B cell (primary cell): ENCODE data around the gene JPH2. TPM values are rescaled to one million over a fixed set of nuclear protein-coding genes. Genes with fewer than 3 reads are reported as not detected.

Experiments used
- ATAC-seq: fragments of 200-7000 bp; cut with Tn5 transposase; one replicate; pipeline ENCODE4 v1.10.0; 2021; ENCODE audit warnings: low read depth, mild to moderate bottlenecking, moderate number of reproducible peaks, moderate library complexity
- CTCF ChIA-PET: fragments of 350-600 bp; sonication (Branson Sonifier 250); formaldehyde crosslinking; loops from one replicate; lab custom pipeline; 2021; ENCODE audit warnings: antibody characterized with exemption, inconsistent platforms; lab: Charles Lee
- POLR2A ChIA-PET: fragments of 350-600 bp; sonication (Branson Sonifier 250); formaldehyde crosslinking; loops from one replicate; lab custom pipeline; 2021; ENCODE audit warnings: antibody characterized with exemption; lab: Charles Lee
- DNase-seq: peaks from one replicate; pipeline ENCODE4 v3.0.0; 2013
- H2AFZ ChIP-seq: 2 replicates; pipeline ENCODE4 v1.6.1; 2012; ENCODE audit warnings: mild to moderate bottlenecking, low read depth, low read length; ENCODE audit not compliant: insufficient read depth, poor library complexity, severe bottlenecking
- H3K27ac ChIP-seq, 2 donors: 1 replicate in 1 of 2; 2 replicates in 1 of 2; pipeline ENCODE4 v1.5.1; 2012 to 2013; ENCODE audit warnings: low read length in 2 of 2, mild to moderate bottlenecking in 2 of 2, moderate library complexity in 1 of 2
- H3K27me3 ChIP-seq, 4 experiments: fragments of 200-600 bp in 1 of 4; sonication (generic) in 1 of 4; replicated peaks in 1 of 4; 1 replicate in 2 of 4; 2 replicates in 2 of 4; pipeline versions ENCODE4 v1.6.1 to v1.7.0; 2013 to 2016; ENCODE audit warnings: low read length in 3 of 4, mild to moderate bottlenecking in 2 of 4, mixed read lengths in 1 of 4, moderate library complexity in 1 of 4; ENCODE audit not compliant: insufficient read depth in 4 of 4, control insufficient read depth in 3 of 4; ENCODE audit errors: control extremely low read depth in 1 of 4
- H3K36me3 ChIP-seq, 2 experiments: replicated peaks in 1 of 2; 1 replicate in 1 of 2; 2 replicates in 1 of 2; pipeline versions ENCODE4 v1.6.1 to v1.7.1; 2013; ENCODE audit warnings: low read length in 1 of 2; ENCODE audit not compliant: insufficient read depth in 2 of 2, control insufficient read depth in 1 of 2; ENCODE audit errors: control extremely low read depth in 1 of 2, extremely low read depth in 1 of 2
- H3K4me1 ChIP-seq, 2 donors: fragments of 200-600 bp in 1 of 2; sonication (generic) in 1 of 2; 1 replicate in 1 of 2; 2 replicates in 1 of 2; pipeline versions ENCODE4 v1.5.1 to v1.6.1; 2013 to 2017; ENCODE audit warnings: low read length in 2 of 2; ENCODE audit not compliant: control insufficient read depth in 2 of 2, insufficient read depth in 2 of 2
- H3K4me2 ChIP-seq: replicated peaks from 2 replicates; pipeline ENCODE3; 2012; ENCODE audit warnings: mild to moderate bottlenecking, low read depth, low read length; ENCODE audit not compliant: poor library complexity, severe bottlenecking
- H3K4me3 ChIP-seq, 5 experiments: fragments of 200-600 bp in 1 of 5; sonication (generic) in 1 of 5; 1 replicate in 3 of 5; 2 replicates in 2 of 5; pipeline versions ENCODE4 v1.5.1 to v1.7.0; 2011 to 2016; ENCODE audit warnings: low read length in 4 of 5, mild to moderate bottlenecking in 4 of 5, low read depth in 2 of 5, control low read depth in 1 of 5, moderate library complexity in 1 of 5; ENCODE audit not compliant: insufficient read depth in 1 of 5; ENCODE audit errors: control extremely low read depth in 1 of 5, extremely low read depth in 1 of 5
- H3K79me2 ChIP-seq: fragments of 200-600 bp; sonication (generic); one replicate; pipeline ENCODE4 v1.6.0; 2016; ENCODE audit warnings: low read length; ENCODE audit not compliant: control insufficient read depth, insufficient read depth
- H3K9ac ChIP-seq: fragments of 200-600 bp; sonication (generic); 2 replicates; pipeline ENCODE4 v1.6.1; 2017; ENCODE audit warnings: mild to moderate bottlenecking, low read length, moderate library complexity
- H3K9me3 ChIP-seq, 3 donors: one replicate each; pipeline versions ENCODE4 v1.6.1 to v1.7.1; 2013; ENCODE audit warnings: low read length in 2 of 3; ENCODE audit not compliant: control insufficient read depth in 2 of 3, insufficient read depth in 1 of 3; ENCODE audit errors: control extremely low read depth in 1 of 3
- H4K20me1 ChIP-seq: 2 replicates; pipeline ENCODE4 v1.6.0; 2012; ENCODE audit warnings: mild to moderate bottlenecking, low read length; ENCODE audit not compliant: insufficient read depth, control insufficient read depth, poor library complexity, severe bottlenecking
- H3K27ac Mint-ChIP-seq: one replicate; pipeline ENCODE4 v1.8.0; 2021; ENCODE audit warnings: mixed read lengths
- H3K27me3 Mint-ChIP-seq: one replicate; pipeline ENCODE4 v1.8.0; 2021; ENCODE audit warnings: mixed read lengths
- H3K4me1 Mint-ChIP-seq: one replicate; pipeline ENCODE4 v1.8.0; 2021; ENCODE audit warnings: mixed read lengths
- H3K4me3 Mint-ChIP-seq: one replicate; pipeline ENCODE4 v1.8.0; 2021; ENCODE audit warnings: mixed read lengths
- H3K9me3 Mint-ChIP-seq: one replicate; pipeline ENCODE4 v1.8.0; 2022; ENCODE audit warnings: mixed read lengths; ENCODE audit not compliant: insufficient read depth
- EZH2 ChIP-seq: IDR thresholded peaks from 2 replicates; pipeline ENCODE4 v1.6.1; 2012; ENCODE audit warnings: borderline replicate concordance, low read depth, mild to moderate bottlenecking, moderate library complexity, low read length; ENCODE audit not compliant: insufficient read depth, poor library complexity, severe bottlenecking
- WGBS: methylation state at CpG from one replicate; pipeline ENCODE4 v1.1.5; 2013; ENCODE audit warnings: missing lambda C conversion rate; ENCODE audit not compliant: insufficient coverage; 5-methylcytosine and 5-hydroxymethylcytosine counted together
- intact Hi-C: fragments of 100-400 bp; cut with micrococcal nuclease; formaldehyde crosslinking; loops from one replicate; pipeline ENCODE4 v1.10.0; 2022
- polyA plus RNA-seq: library from polyadenylated mRNA; depleted of rRNA; stranded (reverse); fragments of >200 nt; gene quantifications from 2 replicates; pipeline ENCODE4 v1.2.3, GENCODE V29; 2012
- total RNA-seq, 2 donors: library from RNA; stranded (reverse); fragments of 120-200 nt in 1 of 2; gene quantifications; 1 replicate in 1 of 2; 2 replicates in 1 of 2; pipeline versions ENCODE4 v1.2.3 to v1.2.4, GENCODE V29; 2013 to 2022
- TF ChIP-seq, protein P1 (sequence below): fragments of 200-600 bp; IDR thresholded peaks from one replicate; pipeline ENCODE4 v1.8.0; 2022; ENCODE audit warnings: antibody characterized with exemption, mild to moderate bottlenecking

JPH2 gene
- total and polyA plus RNA-seq, 2 donors (not counting 1 experiment from before 2014, with no cell fraction given), result 0.10 TPM; not detected in 1

DNA sequence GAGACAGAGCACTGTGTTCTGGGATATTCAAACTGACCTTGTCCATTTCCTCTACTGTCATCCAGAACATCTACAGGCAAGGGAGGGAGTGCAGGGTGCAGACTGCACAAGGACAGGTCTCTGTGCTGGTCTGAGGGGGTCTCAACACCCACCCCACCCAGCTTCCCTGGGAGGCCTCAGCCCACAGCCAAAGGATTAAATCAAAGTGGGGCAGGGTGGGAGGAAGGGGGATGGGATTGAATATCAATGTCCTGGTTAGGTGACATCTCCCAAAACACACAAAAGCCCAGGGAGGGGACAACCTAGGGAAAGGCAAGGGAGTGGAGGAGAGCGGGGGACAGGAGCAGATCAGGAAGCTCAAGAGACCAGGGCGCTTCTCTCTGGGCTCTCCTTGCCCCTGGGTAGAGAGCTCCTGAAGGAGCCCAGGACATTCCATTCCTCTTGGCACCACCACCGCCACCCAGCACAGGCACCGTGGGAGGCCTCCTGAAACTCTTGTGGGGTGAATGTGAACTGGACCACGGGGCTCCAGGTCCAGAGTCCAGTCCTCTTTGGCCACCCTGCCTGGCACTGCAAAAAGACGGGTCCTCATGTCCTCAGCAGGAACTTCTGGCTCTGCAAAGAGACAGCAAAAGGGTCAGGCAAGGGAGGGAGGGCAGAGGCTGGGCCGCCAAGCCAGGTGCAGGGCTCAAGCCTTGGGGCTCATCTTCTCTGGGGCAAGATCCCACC, 73.9 kb downstream of the JPH2 start:
- DNase-seq (no peak), ATAC-seq (no peak)
- WGBS, result 83% methylated on average over 5 of the region's 7 CpGs
- no peak overlapping the region for H2AFZ ChIP-seq
- no peaks in the 10 kb centered on the region for H4K20me1 ChIP-seq
- H3K27me3 Mint-ChIP-seq, result peaks cover 62% of the 10 kb centered on the region
- H3K27ac ChIP-seq, result no peak overlapping the region
- no peak overlapping the region for H3K4me3 ChIP-seq
- POLR2A ChIA-PET, result no interaction called here
- no peaks in the 10 kb centered on the region for H3K36me3 ChIP-seq
- no peaks in the 10 kb centered on the region for H3K79me2 ChIP-seq
- H3K27ac Mint-ChIP-seq, result no peak overlapping the region
- H3K4me3 Mint-ChIP-seq, result no peak overlapping the region
- no peaks in the 10 kb centered on the region for H3K4me1 ChIP-seq
- CTCF ChIA-PET, result interaction anchor here (1.2 to 1.4 kb wide), 2 partner anchors 75 to 77 kb away, joined by 4 read pairs; no protein-coding TSS in a partner anchor
- TF ChIP-seq EZH2, result no peak
- TF ChIP-seq, protein P1, sequence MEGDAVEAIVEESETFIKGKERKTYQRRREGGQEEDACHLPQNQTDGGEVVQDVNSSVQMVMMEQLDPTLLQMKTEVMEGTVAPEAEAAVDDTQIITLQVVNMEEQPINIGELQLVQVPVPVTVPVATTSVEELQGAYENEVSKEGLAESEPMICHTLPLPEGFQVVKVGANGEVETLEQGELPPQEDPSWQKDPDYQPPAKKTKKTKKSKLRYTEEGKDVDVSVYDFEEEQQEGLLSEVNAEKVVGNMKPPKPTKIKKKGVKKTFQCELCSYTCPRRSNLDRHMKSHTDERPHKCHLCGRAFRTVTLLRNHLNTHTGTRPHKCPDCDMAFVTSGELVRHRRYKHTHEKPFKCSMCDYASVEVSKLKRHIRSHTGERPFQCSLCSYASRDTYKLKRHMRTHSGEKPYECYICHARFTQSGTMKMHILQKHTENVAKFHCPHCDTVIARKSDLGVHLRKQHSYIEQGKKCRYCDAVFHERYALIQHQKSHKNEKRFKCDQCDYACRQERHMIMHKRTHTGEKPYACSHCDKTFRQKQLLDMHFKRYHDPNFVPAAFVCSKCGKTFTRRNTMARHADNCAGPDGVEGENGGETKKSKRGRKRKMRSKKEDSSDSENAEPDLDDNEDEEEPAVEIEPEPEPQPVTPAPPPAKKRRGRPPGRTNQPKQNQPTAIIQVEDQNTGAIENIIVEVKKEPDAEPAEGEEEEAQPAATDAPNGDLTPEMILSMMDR, result no peak
- intact Hi-C loops, result no loop called here
- peaks cover 3% of the 10 kb centered on the region for H3K4me1 Mint-ChIP-seq
- H3K9ac ChIP-seq, result no peak overlapping the region
- no peak overlapping the region for H3K4me2 ChIP-seq
- peaks cover 0 to 5% (median 0%) of the 10 kb centered on the region in 3 donors for H3K9me3 ChIP-seq
- H3K9me3 Mint-ChIP-seq, result peaks cover 2% of the 10 kb centered on the region
- H3K27me3 ChIP-seq, result peaks cover 0 to 26% (median 8%) of the 10 kb centered on the region in 4 experiments

DNA sequence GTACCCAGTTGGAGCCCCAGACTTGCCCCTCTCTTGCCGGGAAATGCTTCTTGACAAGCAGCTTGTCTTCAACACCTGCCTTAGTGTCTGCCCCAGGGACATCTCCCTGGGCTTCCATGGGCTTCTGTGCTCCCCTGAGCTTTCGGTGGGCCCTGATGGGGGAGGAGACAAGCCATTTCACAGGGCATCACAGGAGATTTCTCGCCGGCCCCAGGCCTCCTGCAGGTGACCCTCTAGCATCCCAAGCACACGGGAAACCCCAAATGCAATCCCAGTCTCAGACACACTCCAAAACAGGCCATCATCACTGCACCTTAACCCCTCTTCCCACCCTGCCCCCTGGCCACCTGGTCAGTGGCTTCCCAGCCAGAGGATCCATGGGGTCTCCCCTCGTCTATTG, 74.5 kb downstream of the JPH2 start:
- intact Hi-C loops, result no loop called here
- WGBS, result 95% methylated on average over 5 of the region's 6 CpGs

More for the DNA sequence above, 74.5 kb downstream of the JPH2 start:
- H2AFZ ChIP-seq, result no peak overlapping the region
- no peaks in the 10 kb centered on the region for H3K36me3 ChIP-seq
- no peak overlapping the region for H3K4me3 Mint-ChIP-seq
- H3K79me2 ChIP-seq, result no peaks in the 10 kb centered on the region
- no peak overlapping the region for H3K27ac Mint-ChIP-seq
- no peak overlapping the region for H3K4me2 ChIP-seq
- peaks cover 0 to 23% (median 8%) of the 10 kb centered on the region in 4 experiments for H3K27me3 ChIP-seq
- DNase-seq (no peak), ATAC-seq (no peak)
- peaks cover 3% of the 10 kb centered on the region for H3K4me1 Mint-ChIP-seq
- TF ChIP-seq, protein P1, result no peak
- no peak for TF ChIP-seq EZH2
- peaks cover 0 to 11% (median 0%) of the 10 kb centered on the region in 3 donors for H3K9me3 ChIP-seq
- POLR2A ChIA-PET, result no interaction called here
- H3K4me3 ChIP-seq, result no peak overlapping the region
- H4K20me1 ChIP-seq, result no peaks in the 10 kb centered on the region
- no peaks in the 10 kb centered on the region for H3K4me1 ChIP-seq
- H3K27ac ChIP-seq, result no peak overlapping the region
- peaks cover 62% of the 10 kb centered on the region for H3K27me3 Mint-ChIP-seq
- no peak overlapping the region for H3K9ac ChIP-seq
- H3K9me3 Mint-ChIP-seq, result peaks cover 4% of the 10 kb centered on the region
- CTCF ChIA-PET, result interaction anchor here (1.2 to 1.6 kb wide), 2 partner anchors 76 to 78 kb away, joined by 3 to 4 read pairs; no protein-coding TSS in a partner anchor
